Measurements from ENCODE around the gene DCLK2. TPM values are rescaled to one million over a fixed set of nuclear protein-coding genes. Genes with fewer than 3 reads are reported as not detected.

The DCLK2 gene
- total and polyA plus RNA-seq, 12 donors: 4.1 to 33.4 (median 16.7) TPM

DNA sequence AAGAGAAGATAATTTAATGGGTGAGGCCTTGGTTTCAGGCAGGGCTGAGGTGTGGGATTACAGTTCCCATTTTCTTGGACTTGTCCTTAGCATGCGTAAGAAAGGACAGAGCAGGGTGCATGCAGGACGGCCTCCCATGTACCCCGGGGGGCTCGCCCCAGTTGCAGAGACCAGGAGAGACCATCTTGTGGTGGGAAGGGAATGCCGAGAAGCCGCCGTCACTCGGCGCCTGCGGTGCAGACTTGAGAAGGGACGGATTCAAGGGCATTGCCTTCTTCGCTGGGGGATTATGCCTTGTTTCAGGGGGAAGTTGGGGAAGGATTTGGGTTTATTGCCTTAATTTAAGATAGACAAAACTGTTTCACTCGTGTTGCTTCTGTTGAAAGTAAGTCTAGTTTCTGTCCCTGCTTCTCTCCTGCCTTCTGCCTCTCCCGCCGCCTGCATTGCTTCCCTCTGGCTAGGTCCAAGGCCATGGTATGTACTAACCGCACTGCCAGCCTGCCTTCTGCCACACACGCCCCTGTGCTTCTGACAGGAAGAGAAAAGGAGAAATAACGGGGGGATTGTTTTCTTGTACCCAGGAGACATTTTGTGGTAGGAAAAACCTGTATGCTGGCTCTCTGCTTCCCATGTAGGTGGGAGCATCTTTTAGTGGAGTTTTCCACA lies 175.9 kb downstream of the DCLK2 start:
- ATAC-seq (no peak), DNase-seq (no peak)
- H3K9me3 ChIP-seq: no peaks in the 10 kb centered on the region
- peaks cover 0 to 8% (median 0%) of the 10 kb centered on the region in 9 donors for H3K4me1 ChIP-seq
- no peak overlapping the region for H3K27ac ChIP-seq
- peaks cover 0 to 65% (median 7%) of the 10 kb centered on the region in 9 donors for H3K36me3 ChIP-seq
- no peak overlapping the region for H3K4me3 ChIP-seq
- TF ChIP-seq, protein P1, sequence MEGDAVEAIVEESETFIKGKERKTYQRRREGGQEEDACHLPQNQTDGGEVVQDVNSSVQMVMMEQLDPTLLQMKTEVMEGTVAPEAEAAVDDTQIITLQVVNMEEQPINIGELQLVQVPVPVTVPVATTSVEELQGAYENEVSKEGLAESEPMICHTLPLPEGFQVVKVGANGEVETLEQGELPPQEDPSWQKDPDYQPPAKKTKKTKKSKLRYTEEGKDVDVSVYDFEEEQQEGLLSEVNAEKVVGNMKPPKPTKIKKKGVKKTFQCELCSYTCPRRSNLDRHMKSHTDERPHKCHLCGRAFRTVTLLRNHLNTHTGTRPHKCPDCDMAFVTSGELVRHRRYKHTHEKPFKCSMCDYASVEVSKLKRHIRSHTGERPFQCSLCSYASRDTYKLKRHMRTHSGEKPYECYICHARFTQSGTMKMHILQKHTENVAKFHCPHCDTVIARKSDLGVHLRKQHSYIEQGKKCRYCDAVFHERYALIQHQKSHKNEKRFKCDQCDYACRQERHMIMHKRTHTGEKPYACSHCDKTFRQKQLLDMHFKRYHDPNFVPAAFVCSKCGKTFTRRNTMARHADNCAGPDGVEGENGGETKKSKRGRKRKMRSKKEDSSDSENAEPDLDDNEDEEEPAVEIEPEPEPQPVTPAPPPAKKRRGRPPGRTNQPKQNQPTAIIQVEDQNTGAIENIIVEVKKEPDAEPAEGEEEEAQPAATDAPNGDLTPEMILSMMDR (IDR thresholded peaks at IDR 0.05): no peak
- intact Hi-C loops (cut with DNase I): no loop called here
- H3K27me3 ChIP-seq: no peaks in the 10 kb centered on the region
- 94% methylated on average over 18 of the region's 18 CpGs for WGBS, 2 donors

DNA sequence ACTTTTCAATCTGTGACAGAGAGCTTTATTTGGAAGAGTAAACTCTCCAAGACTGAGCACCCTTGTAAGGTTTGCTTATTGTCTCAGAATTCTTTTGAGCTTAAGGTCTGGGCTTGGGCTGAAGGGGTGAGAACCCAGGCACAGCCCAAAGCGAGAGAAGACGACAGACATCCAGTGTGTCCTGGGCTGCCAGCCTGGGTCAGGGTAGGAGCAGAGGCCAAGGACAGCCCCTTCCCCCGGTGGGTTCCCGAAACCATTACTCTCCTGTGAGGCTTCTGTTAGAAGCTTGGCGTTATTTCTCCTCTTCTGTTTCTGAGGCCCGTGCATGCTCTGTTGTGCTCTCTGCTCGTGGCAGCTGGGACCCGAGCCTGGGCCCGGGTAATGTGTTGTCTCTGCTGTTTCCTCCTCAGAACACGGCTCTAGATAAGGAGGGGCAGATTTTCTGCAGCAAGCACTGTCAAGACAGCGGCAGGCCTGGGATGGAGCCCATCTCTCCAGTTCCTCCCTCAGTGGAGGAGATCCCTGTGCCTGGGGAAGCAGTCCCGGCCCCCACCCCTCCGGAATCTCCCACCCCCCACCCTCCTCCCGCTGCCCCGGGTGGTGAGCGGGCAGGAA lies 177.5 kb downstream of the DCLK2 start:
- Histone ChIP-seq H3K4me1 (peaks cover 0 to 21% (median 0%) of the 10 kb centered on the region in 9 donors), H3K36me3 (peaks cover 0 to 60% (median 7%) of the 10 kb centered on the region in 9 donors), H3K9me3 (no peaks in the 10 kb centered on the region), H3K27me3 (no peaks in the 10 kb centered on the region), H3K4me3 (no peak overlapping the region), H3K27ac (peak overlapping the region in 5 of 10 donors; percentile 6 to 55 (median 31))
- no peak for DNase-seq
- peak in 7 of 8 donors; percentile 8 to 54 (median 18) for ATAC-seq
- WGBS, 2 donors: 75 to 77% methylated on average over 16 of the region's 16 CpGs
- intact Hi-C loops (cut with DNase I): no loop called here
- TF ChIP-seq, protein P1 (IDR thresholded peaks at IDR 0.05): no peak

DNA sequence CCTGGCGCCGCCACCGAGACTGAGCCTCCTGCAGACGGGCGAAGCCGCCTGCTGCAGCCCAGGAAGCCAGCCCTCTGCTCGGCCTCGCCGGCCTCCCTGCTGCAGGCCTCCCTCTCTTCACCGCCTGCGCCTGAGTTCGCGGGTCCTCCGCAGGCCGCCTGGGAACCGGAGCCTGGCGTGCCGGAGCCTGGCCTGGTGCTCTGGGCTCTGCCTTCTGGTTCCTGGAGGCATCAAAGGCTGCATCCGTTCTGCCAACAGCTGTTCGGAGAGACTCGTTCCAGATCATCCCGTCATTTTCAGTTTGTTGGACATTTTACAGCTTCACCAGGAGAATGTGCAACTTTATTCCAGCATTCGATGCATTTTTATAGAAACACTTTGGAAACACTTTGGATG lies 178.0 kb downstream of the DCLK2 start:
- DNase-seq: peak in 1 of 2 donors; percentile 36
- WGBS, 2 donors: 83 to 84% methylated on average over 23 of the region's 23 CpGs
- Histone ChIP-seq H3K4me3 (no peak overlapping the region), H3K9me3 (no peaks in the 10 kb centered on the region), H3K36me3 (peaks cover 0 to 63% (median 7%) of the 10 kb centered on the region in 9 donors), H3K4me1 (peaks cover 0 to 21% (median 0%) of the 10 kb centered on the region in 9 donors), H3K27me3 (no peaks in the 10 kb centered on the region), H3K27ac (peak overlapping the region in 5 of 10 donors; percentile 6 to 55 (median 31))
- TF ChIP-seq, protein P1 (IDR thresholded peaks at IDR 0.05): no peak
- intact Hi-C loops (cut with DNase I): no loop called here
- peak; percentile 2 to 57 (median 34) for ATAC-seq

DNA sequence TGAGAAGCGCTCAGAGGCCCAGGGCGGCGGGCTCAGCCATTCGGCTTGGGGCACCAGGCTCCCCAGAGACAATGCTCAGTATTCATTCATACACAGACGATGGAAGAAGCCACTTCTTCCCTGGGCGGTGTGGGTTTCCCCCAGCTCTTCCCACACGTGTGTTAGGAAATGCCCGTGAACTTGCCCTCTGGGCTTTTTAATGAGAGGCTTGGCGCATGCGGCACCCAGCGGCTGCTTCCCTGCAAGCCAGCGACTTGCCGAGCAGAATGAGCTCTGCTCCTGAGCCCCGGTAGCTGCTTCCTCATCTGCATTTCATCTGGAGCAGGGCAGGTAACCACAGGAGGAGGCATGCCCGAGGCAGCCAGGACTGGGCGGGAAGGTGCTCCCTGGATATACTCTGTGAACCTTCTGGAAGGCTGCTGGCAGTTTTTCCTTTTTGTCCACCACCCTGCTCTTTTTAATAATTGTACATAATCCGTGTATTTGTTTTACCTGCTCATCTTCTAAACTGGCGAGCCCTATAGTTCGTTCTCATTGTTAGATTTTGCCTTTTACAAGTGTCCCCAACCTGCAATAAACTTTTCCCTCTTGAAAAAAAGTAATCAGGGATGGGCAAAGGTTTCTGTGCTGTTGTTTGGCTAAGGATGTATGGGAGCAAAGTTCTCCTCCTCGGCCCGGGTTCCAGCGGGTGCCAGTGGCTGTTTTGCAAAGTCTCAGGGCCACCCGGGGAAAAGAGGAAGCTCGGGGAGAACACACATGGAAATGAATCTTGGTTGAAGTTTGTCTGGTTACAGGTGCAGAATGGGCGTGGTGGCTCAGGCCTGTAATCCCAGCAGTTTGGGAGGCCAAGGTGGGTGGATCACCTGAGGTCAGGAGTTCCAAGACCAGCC lies 178.8 kb downstream of the DCLK2 start:
- TF ChIP-seq, protein P1 (IDR thresholded peaks at IDR 0.05): no peak
- peaks cover 0 to 63% (median 7%) of the 10 kb centered on the region in 9 donors for H3K36me3 ChIP-seq
- intact Hi-C loops (cut with DNase I): no loop called here
- H3K27me3 ChIP-seq: no peaks in the 10 kb centered on the region
- ATAC-seq (no peak), DNase-seq (no peak)
- H3K9me3 ChIP-seq: no peaks in the 10 kb centered on the region
- H3K4me1 ChIP-seq: peaks cover 0 to 17% (median 0%) of the 10 kb centered on the region in 9 donors
- H3K4me3 ChIP-seq: no peak overlapping the region
- no peak overlapping the region for H3K27ac ChIP-seq
- 90 to 93% methylated on average over 25 of the region's 25 CpGs for WGBS, 2 donors

Measured in heart right ventricle (tissue), 16 donors.